ENCODE data around the gene TMED9.
"Not testable (repeated sequence)": the region's sequence is repeated elsewhere in the genome, so short reads cannot be mapped to it uniquely, and the experiment has no call there.

Gene TMED9

GRCh38 chr5:177557796-177558195 is 34.2 kb upstream of the TMED9 start:
- H3K36me3 Mint-ChIP-seq (ENCODE audit: low read depth): peaks cover 1% of the 10 kb centered on the region
- no peaks in the 10 kb centered on the region for H3K27me3 Mint-ChIP-seq
- H3K9me3 Mint-ChIP-seq: no peaks in the 10 kb centered on the region
- no peak overlapping the region for H3K27ac Mint-ChIP-seq
- no peak overlapping the region for H3K4me3 Mint-ChIP-seq
- ATAC-seq (no peak), DNase-seq (no peak)
- peaks cover 23% of the 10 kb centered on the region for H3K4me1 Mint-ChIP-seq

GRCh38 chr5:177559446-177559941 is 32.5 kb upstream of the TMED9 start:
- not testable (repeated sequence) for ATAC-seq; H3K4me3 Mint-ChIP-seq; H3K27ac Mint-ChIP-seq; H3K27me3 Mint-ChIP-seq; H3K36me3 Mint-ChIP-seq (ENCODE audit: low read depth); H3K9me3 Mint-ChIP-seq; DNase-seq
- H3K4me1 Mint-ChIP-seq: peaks cover 13% of the 10 kb centered on the region

GRCh38 chr5:177565046-177565445 is 27.0 kb upstream of the TMED9 start:
- ATAC-seq (no peak), DNase-seq (no peak)
- H3K4me3 Mint-ChIP-seq: no peak overlapping the region
- no peaks in the 10 kb centered on the region for H3K36me3 Mint-ChIP-seq (ENCODE audit: low read depth)
- no peaks in the 10 kb centered on the region for H3K4me1 Mint-ChIP-seq
- H3K9me3 Mint-ChIP-seq: no peaks in the 10 kb centered on the region
- H3K27ac Mint-ChIP-seq: no peak overlapping the region
- peaks cover 4% of the 10 kb centered on the region for H3K27me3 Mint-ChIP-seq

- ATAC-seq (no peak), DNase-seq (no peak)
- H3K9me3 Mint-ChIP-seq: no peaks in the 10 kb centered on the region
- H3K4me1 Mint-ChIP-seq: no peaks in the 10 kb centered on the region
- H3K4me3 Mint-ChIP-seq: no peak overlapping the region
- H3K36me3 Mint-ChIP-seq (ENCODE audit: low read depth): no peaks in the 10 kb centered on the region
- H3K27me3 Mint-ChIP-seq: peaks cover 4% of the 10 kb centered on the region
- no peak overlapping the region for H3K27ac Mint-ChIP-seq
Observed at GRCh38 chr5:177568326-177568725, 23.7 kb upstream of the TMED9 start.

- Mint-ChIP-seq H3K36me3 (ENCODE audit: low read depth) (no peaks in the 10 kb centered on the region), H3K4me3 (no peak overlapping the region)
Observed at GRCh38 chr5:177569894-177570293, 22.1 kb upstream of the TMED9 start.

GRCh38 chr5:177575488-177575887 is 16.5 kb upstream of the TMED9 start:
- Mint-ChIP-seq H3K9me3 (no peaks in the 10 kb centered on the region), H3K27me3 (peaks cover 2% of the 10 kb centered on the region)
- no peak for DNase-seq

More at GRCh38 chr5:177569894-177570293, 22.1 kb upstream of the TMED9 start:
- H3K9me3 Mint-ChIP-seq: no peaks in the 10 kb centered on the region
- H3K4me1 Mint-ChIP-seq: no peaks in the 10 kb centered on the region
- DNase-seq (no peak), ATAC-seq (no peak)
- peaks cover 4% of the 10 kb centered on the region for H3K27me3 Mint-ChIP-seq
- H3K27ac Mint-ChIP-seq: no peak overlapping the region

GRCh38 chr5:177576169-177576568 is 15.8 kb upstream of the TMED9 start:
- no peaks in the 10 kb centered on the region for H3K36me3 Mint-ChIP-seq (ENCODE audit: low read depth)
- no peaks in the 10 kb centered on the region for H3K4me1 Mint-ChIP-seq
- H3K27me3 Mint-ChIP-seq: peaks cover 2% of the 10 kb centered on the region
- DNase-seq (no peak), ATAC-seq (no peak)
- H3K9me3 Mint-ChIP-seq: no peaks in the 10 kb centered on the region
- no peak overlapping the region for H3K4me3 Mint-ChIP-seq
- no peak overlapping the region for H3K27ac Mint-ChIP-seq

More at GRCh38 chr5:177575488-177575887, 16.5 kb upstream of the TMED9 start:
- H3K4me1 Mint-ChIP-seq: no peaks in the 10 kb centered on the region
- no peaks in the 10 kb centered on the region for H3K36me3 Mint-ChIP-seq (ENCODE audit: low read depth)
- H3K4me3 Mint-ChIP-seq: no peak overlapping the region
- ATAC-seq: no peak
- H3K27ac Mint-ChIP-seq: no peak overlapping the region

- Mint-ChIP-seq H3K27ac (no peak overlapping the region), H3K36me3 (ENCODE audit: low read depth) (no peaks in the 10 kb centered on the region), H3K27me3 (peaks cover 4% of the 10 kb centered on the region), H3K4me1 (no peaks in the 10 kb centered on the region), H3K4me3 (no peak overlapping the region), H3K9me3 (no peaks in the 10 kb centered on the region)
- no peak for ATAC-seq
- DNase-seq: no peak
Observed at GRCh38 chr5:177578316-177578715, 13.7 kb upstream of the TMED9 start.

- Mint-ChIP-seq H3K4me3 (no peak overlapping the region), H3K4me1 (peaks cover 22% of the 10 kb centered on the region), H3K9me3 (no peaks in the 10 kb centered on the region), H3K27me3 (peaks cover 34% of the 10 kb centered on the region), H3K36me3 (ENCODE audit: low read depth) (peaks cover 8% of the 10 kb centered on the region), H3K27ac (no peak overlapping the region)
- ATAC-seq: peak; percentile 25
- no peak for DNase-seq
Observed at GRCh38 chr5:177588413-177588909, 3.5 kb upstream of the TMED9 start.

GRCh38 chr5:177590406-177590805 is 1.6 kb upstream of the TMED9 start:
- ATAC-seq (no peak), DNase-seq (no peak)
- peaks cover 28% of the 10 kb centered on the region for H3K27me3 Mint-ChIP-seq
- H3K36me3 Mint-ChIP-seq (ENCODE audit: low read depth): peaks cover 22% of the 10 kb centered on the region
- H3K27ac Mint-ChIP-seq: no peak overlapping the region
- peaks cover 27% of the 10 kb centered on the region for H3K4me1 Mint-ChIP-seq
- H3K9me3 Mint-ChIP-seq: no peaks in the 10 kb centered on the region
- no peak overlapping the region for H3K4me3 Mint-ChIP-seq

- peak overlapping the region; percentile 100 for H3K27ac Mint-ChIP-seq
- H3K4me3 Mint-ChIP-seq: peak overlapping the region; percentile 98
- H3K27me3 Mint-ChIP-seq: peaks cover 21% of the 10 kb centered on the region
- ATAC-seq (no peak), DNase-seq (no peak)
- peaks cover 29% of the 10 kb centered on the region for H3K4me1 Mint-ChIP-seq
- no peaks in the 10 kb centered on the region for H3K9me3 Mint-ChIP-seq
- H3K36me3 Mint-ChIP-seq (ENCODE audit: low read depth): peaks cover 31% of the 10 kb centered on the region
Observed at GRCh38 chr5:177591690-177592009, 353 bp upstream of the TMED9 start.

- ATAC-seq: no peak
- H3K27ac Mint-ChIP-seq: peak overlapping the region; percentile 100
Observed at GRCh38 chr5:177592905-177593304, 902 bp downstream of the TMED9 start.

GRCh38 chr5:177593511-177593910 is 1.5 kb downstream of the TMED9 start:
- Mint-ChIP-seq H3K4me3 (peak overlapping the region; percentile 98), H3K27me3 (peaks cover 16% of the 10 kb centered on the region), H3K4me1 (peaks cover 28% of the 10 kb centered on the region), H3K36me3 (ENCODE audit: low read depth) (peaks cover 37% of the 10 kb centered on the region), H3K9me3 (no peaks in the 10 kb centered on the region), H3K27ac (peak overlapping the region; percentile 100)
- ATAC-seq: no peak
- no peak for DNase-seq

More at GRCh38 chr5:177592905-177593304, 902 bp downstream of the TMED9 start:
- peak overlapping the region; percentile 98 for H3K4me3 Mint-ChIP-seq
- H3K36me3 Mint-ChIP-seq (ENCODE audit: low read depth): peaks cover 37% of the 10 kb centered on the region
- no peak for DNase-seq
- H3K4me1 Mint-ChIP-seq: peaks cover 30% of the 10 kb centered on the region
- no peaks in the 10 kb centered on the region for H3K9me3 Mint-ChIP-seq
- peaks cover 21% of the 10 kb centered on the region for H3K27me3 Mint-ChIP-seq

GRCh38 chr5:177594071-177594470 is 2.1 kb downstream of the TMED9 start:
- Mint-ChIP-seq H3K27me3 (peaks cover 15% of the 10 kb centered on the region), H3K27ac (no peak overlapping the region), H3K4me3 (no peak overlapping the region), H3K9me3 (no peaks in the 10 kb centered on the region), H3K36me3 (ENCODE audit: low read depth) (peaks cover 37% of the 10 kb centered on the region), H3K4me1 (peaks cover 34% of the 10 kb centered on the region)
- no peak for ATAC-seq
- no peak for DNase-seq

- DNase-seq: no peak
- H3K27me3 Mint-ChIP-seq: peaks cover 11% of the 10 kb centered on the region
- no peaks in the 10 kb centered on the region for H3K9me3 Mint-ChIP-seq
- H3K27ac Mint-ChIP-seq: no peak overlapping the region
- H3K4me3 Mint-ChIP-seq: no peak overlapping the region
- peaks cover 37% of the 10 kb centered on the region for H3K36me3 Mint-ChIP-seq (ENCODE audit: low read depth)
- no peak for ATAC-seq
- H3K4me1 Mint-ChIP-seq: peaks cover 38% of the 10 kb centered on the region
Observed at GRCh38 chr5:177595026-177595585, 3.1 kb downstream of the TMED9 start.
